HG03571 (cell line): Measurements from ENCODE around the gene PSME1.
A peak's percentile ranks its signal among the peaks of the same experiment; 100 is the strongest.

Source experiments
- ATAC-seq: cut with Tn5 transposase; IDR thresholded peaks from one replicate; pipeline ENCODE4 v1.9.1; 2021; ENCODE audit not compliant: unreplicated experiment

The PSME1 gene

GRCh38 chr14:24167469-24168114, 31.6 kb downstream of the PSME1 start:
- ATAC-seq = no peak

GRCh38 chr14:24171422-24172260, 35.6 kb downstream of the PSME1 start, which contains the start of gene REC8:
Gene REC8 (plus strand): TSS chr14:24172080. CDS start chr14:24172553, 473 bp downstream.
- ATAC-seq = peak; percentile 87

- ATAC-seq = no peak
These were observed 36.4 kb downstream of the PSME1 start for GRCh38 chr14:24172261-24172860.

GRCh38 chr14:24172871-24173281, 36.9 kb downstream of the PSME1 start:
- ATAC-seq = no peak

- ATAC-seq = no peak
These were observed 40.6 kb downstream of the PSME1 start for GRCh38 chr14:24176599-24176998.

- ATAC-seq = no peak
These were observed 41.2 kb downstream of the PSME1 start for GRCh38 chr14:24177041-24177825.

GRCh38 chr14:24177891-24178290, 41.9 kb downstream of the PSME1 start:
- no peak for ATAC-seq

- ATAC-seq = no peak
These were observed 42.6 kb downstream of the PSME1 start for GRCh38 chr14:24178399-24179178.

GRCh38 chr14:24179294-24179960, 43.4 kb downstream of the PSME1 start:
- no peak for ATAC-seq

- ATAC-seq = no peak
These were observed 44.2 kb downstream of the PSME1 start for GRCh38 chr14:24179961-24180796.

- no peak for ATAC-seq
These were observed 45.5 kb downstream of the PSME1 start for GRCh38 chr14:24181371-24182077.

- ATAC-seq = no peak
These were observed 46.3 kb downstream of the PSME1 start for GRCh38 chr14:24182110-24182882.

- no peak for ATAC-seq
These were observed 47.1 kb downstream of the PSME1 start for GRCh38 chr14:24183014-24183481.

- ATAC-seq = no peak
These were observed 48.3 kb downstream of the PSME1 start for GRCh38 chr14:24184104-24184970.

- no peak for ATAC-seq
These were observed 49.0 kb downstream of the PSME1 start for GRCh38 chr14:24185026-24185425.

GRCh38 chr14:24185741-24186140, 49.7 kb downstream of the PSME1 start:
- no peak for ATAC-seq
